ENCODE data around the gene ARHGEF11.

Gene ARHGEF11

DNA sequence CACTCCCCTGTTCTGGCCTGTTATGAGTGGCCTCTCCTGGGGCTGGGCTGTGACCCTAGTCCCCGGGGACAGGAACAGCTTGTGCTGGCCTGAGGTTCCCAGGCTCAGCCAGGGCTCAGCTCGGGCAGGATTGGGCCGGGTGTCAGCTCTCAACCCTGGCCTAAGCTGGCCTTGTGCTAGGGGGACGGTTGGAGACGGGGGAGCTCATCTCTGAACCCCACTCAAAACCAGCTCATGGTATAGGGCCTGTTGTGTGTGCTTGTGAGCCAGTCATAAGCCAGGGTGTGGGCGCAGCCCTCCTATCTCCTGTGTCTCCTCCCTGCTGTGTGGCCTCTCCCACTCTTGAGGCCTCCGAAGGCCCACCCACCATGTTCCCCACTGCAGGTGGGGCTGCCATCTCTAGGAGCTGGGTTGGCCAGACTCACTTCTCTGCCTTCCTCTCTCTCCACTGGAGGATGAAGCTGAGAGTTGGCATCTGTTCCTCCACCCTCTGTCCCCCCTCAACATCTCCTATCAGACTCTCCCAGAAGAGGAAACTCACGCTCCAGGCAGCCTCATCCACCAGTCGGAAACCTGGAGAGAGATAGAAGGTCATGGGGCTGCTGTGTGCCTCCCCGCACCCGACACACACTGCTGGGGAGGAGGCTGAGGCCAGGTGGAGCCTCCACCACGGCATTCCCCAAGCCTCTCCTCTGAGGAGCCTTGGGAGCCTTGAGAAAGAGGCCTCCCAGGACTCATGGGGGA, 150.7 kb downstream of the ARHGEF11 start:
- no peak for DNase-seq (ENCODE audit: low read depth)

DNA sequence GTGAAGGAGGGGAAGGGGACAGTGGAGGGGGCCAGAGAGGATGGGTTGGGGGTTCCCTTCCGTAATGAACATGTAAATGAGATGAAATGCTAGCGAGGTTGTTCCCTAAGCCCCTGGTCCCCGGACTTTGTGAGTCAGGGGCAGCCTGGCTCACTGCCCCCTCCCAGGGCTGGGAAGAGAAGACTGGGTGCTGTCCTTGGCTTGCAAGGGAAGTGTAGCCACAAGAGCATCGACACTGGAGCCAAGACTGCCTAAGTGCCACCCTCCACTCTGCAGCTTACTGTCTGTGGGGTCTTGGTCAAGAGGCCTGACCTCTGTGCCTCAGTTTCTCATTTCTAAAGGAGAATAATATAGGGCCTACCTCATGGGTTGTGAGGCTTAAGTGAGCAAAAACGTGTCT, 151.5 kb downstream of the ARHGEF11 start:
- no peak for DNase-seq (ENCODE audit: low read depth)

DNA sequence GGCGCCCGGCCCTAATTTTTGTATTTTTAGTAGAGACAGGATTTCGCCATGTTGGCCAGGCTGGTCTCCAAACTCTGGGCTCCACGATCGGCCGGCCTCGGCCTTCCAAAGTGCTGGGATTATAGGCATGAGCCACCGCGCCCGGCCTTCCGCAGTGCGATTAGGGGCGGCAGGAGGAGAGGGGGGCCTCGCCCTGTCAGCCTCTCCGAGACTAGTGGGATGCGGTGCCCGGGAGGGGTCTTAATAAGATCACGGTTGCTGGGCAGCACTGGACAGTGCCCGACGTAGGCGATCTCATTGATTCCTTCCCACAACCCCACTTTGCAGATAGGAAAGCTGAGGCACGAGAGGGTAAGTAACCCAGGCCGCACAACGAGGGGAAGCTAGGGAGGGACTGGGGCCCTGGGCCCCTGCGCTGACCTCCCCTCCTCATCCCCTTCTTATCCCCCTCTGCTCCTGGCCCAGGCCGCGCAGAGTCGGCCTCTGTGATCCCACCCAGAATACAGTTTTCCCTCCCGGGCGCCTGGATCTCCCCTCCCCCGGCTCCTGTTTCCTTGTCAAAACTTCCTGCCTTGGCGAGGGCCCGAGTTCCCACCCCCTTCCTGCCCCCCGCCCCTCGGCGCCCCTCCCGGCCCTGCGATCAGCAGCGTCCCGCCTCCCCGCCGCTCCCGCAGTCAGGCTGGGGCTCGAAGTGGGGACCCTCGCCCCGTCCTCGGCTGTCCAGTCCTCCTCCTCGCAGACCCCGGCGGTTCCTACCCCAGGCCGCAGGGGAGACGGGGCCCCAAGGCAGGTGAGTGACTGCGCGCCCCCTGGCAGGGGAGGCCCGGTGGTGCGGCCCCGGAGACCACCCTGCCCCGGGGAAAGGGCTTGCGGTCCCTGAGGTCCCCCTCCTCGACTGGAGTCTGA, 152.2 kb downstream of the ARHGEF11 start, which contains the start of gene PEAR1:
TSS of gene PEAR1 (plus strand) at position 671 of the 906 bp plus-strand sequence. CDS start 10,209 bp downstream, outside the sequence.
- no peak for DNase-seq (ENCODE audit: low read depth)

DNA sequence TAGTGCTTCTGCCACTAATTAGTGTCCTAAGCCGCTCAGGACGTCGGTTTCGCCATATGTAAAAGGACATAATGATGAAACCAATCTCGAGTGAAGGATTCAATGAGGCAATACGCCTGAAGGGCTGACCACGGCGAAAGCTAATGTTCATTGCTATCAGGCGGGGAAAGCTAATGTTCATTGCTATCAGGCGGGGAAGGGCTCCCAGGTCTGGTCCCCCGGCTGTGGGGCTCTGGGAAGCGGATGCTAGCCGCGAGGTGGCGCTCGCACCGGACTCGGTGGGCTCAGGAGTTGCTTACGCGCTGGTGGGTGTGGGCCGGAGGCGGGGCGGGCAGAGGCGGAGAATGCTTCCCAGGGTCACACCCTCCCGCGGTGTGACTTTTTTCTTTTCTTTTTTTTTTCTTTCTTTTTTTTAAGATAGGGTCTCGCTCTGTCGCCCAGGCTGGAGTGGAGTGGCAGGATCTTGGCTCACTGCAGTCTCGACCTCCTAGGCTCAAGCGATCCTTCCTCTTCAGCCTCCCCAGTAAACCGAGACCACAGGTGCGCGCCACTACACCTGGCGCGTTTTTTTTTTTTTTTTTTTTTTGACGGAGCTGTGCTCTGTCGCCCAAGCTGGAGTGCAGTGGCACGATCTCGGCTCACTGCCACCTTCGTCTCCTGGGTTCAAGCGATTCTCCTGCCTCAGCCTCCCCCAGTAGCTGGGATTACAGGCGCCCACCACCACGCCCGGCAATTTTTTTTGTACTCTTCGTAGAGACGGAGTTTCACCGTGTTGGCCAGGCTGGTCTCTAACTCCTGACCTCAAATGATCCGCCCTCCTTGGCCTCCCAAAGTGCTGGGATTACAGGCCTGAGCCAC, 153.1 kb downstream of the ARHGEF11 start:
- no peak for DNase-seq (ENCODE audit: low read depth)

DNA sequence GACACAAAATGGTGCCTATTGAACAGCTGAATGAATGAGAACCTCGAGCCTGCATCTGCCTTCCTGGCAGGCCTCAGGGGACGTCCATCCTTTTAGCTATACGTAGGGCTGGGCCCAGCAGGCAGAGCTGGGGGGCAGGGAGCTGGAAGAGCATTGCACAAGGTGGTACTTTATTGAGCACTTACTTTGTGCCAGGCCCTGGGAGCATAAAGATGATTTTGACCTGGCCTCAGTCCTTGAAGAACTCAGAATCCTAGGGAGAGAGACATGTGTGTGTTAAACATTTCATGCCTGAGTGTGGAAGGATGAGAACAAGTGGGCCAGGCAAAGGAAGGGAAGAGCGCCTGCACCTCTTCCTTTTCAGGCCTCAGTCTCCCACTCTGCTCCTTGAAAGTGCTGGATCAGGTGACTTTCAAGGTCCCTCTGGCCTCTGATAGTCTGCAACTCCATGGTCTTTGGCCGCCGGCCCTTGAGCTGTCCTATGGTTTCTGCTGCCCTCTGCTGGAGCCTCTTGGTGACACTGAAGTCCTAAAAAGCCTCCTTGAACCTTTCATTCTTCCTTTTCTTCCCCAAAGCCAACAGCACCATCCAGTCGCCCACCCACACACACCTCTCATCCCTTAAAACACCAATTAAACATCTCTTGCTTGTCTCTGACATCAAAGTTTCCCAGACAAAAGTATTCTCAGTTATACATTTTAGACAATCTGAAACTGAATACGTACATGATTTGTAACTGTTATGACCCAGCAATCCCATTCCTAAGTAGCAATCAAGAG, 155.6 kb downstream of the ARHGEF11 start:
- no peak for DNase-seq (ENCODE audit: low read depth)

DNA sequence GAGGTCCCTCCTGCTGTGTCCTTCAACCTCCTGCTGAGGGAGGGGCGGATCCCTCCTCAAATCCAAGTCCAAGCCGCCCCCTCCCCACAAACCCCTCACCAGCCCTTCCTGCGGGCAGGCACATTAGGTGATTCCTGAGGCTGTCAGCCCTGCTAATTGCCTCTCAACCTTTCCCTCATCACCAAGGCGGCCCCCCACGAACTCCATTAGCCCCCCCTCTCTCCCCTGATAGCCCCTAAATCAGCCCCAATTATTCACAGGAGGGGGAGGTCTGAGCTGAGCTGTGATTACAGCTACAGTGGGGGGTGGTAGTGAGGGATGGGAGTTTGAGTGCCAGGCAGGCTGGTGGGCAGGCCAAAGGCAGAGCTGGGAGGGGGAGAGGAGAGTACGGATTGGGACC, 157.8 kb downstream of the ARHGEF11 start:
- no peak for DNase-seq (ENCODE audit: low read depth)

DNA sequence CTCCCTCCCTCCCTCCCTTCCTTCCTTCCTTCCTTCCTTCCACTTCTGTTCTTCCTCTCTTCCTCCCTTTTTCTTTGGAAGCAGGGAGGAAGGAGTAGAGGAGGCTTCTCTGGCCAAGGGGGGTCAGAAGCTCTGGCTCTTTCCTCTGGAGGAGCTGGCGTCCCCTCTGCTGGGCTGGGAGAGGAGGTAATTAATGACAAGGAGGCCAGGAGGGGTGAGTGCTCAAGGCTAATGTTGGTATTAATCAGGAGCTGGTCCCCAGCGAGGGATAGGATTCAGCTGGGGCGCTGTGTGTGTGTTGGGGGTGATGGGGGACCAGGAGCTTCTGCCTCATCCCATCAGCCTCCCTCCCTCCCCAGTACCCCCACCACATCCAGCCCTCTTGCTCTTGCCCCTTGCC, 158.2 kb downstream of the ARHGEF11 start:
- DNase-seq (ENCODE audit: low read depth) = no peak

DNA sequence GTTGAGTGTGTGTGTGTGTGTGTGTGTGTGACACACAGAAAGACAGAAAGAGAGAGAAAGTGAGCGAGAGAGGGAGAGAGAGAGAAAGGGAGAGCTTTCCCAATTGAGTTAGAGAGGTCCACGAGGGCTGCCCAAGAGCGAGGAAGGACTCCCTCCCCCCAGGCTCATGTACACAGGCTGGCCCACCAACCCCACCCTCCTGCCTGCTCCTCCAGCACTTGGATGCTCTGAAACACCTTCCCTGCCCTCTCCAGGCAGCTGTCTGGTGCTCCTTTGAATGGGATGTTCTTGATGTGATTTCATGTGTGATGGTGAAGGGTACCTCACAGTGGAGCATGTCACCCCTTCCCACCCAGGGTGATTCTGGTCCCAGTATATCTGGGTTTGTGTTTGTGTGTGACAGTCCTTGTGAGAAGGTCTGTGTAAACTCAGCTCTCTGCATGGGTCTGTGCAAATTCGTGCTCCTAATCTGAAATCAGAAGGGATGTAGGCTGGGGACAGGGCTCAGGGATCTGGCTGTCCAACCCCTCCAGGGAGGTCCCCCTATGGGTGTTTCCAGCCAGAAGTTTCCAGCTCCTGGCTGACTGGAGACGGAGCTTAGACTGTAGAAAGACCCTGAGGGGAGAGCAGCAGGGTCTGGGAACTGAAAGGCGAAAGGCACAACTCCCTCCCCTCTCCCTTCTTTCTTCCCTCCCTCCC, 158.8 kb downstream of the ARHGEF11 start:
- no peak for DNase-seq (ENCODE audit: low read depth)

DNA sequence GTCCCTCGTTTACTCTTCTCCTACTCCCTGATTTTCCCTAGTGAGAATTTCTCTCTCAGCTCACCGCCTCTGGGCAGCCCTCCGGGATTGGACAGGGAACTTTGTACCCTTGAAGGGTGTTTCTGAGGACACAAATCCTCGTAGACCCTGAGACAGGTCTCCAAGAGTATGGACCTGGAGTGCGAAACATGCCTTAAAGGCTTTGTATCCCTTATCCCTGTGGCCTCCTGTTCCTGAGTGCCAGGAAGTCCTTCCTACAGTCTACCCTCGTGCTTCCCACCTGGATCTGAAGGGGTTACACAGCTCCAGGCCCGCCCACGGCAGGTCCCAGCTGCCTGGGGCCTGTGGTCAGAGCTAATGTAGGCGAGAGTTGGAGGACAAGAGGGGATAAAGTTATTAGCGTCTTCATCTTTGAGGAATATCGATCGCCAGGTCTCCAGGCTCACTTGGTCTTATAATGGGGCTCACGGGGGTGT, 159.6 kb downstream of the ARHGEF11 start:
- no peak for DNase-seq (ENCODE audit: low read depth)

DNA sequence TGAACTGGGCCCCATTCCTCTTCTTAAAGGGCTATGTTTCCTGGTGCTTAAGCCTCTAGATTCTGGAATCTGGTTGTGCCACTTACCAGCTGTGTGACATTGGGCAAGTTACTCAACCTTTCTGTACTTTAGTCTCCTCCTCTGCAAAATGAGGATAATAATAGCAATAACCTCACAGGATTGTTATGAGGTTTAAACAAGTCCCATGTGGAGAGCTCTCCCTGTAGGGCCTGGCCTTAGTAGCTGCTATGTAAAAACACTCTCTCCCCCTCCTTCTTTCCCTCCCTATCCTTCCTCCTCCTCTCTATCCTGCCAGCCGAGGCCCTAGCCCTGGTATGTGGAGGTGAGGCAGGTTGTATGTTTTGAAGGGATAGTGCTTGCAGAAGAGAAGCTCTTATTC, 160.2 kb downstream of the ARHGEF11 start:
- DNase-seq (ENCODE audit: low read depth) = no peak

Data from GM04503 (cell line).